GM18505 (cell line): ENCODE data around the gene CELSR1.

Experiments
- ATAC-seq: cut with Tn5 transposase; IDR thresholded peaks from one replicate; pipeline ENCODE4 v1.9.1; 2021; ENCODE audit not compliant: unreplicated experiment
- POLR2A ChIP-seq: IDR thresholded peaks from 4 replicates; pipeline ENCODE4 v1.6.1; 2011; ENCODE audit warnings: borderline replicate concordance; ENCODE audit not compliant: insufficient read depth, insufficient read length; ENCODE audit errors: extremely low read depth

The CELSR1 gene

GRCh38 chr22:46371623-46372226 is 165.7 kb downstream of the CELSR1 start:
- no peak for TF ChIP-seq POLR2A
- ATAC-seq, result no peak

- no peak for ATAC-seq
- TF ChIP-seq POLR2A, result no peak
Measured at GRCh38 chr22:46370584-46371291, 166.7 kb downstream of the CELSR1 start.

GRCh38 chr22:46369716-46370583 is 167.5 kb downstream of the CELSR1 start:
- no peak for ATAC-seq
- TF ChIP-seq POLR2A, result no peak

- TF ChIP-seq POLR2A, result no peak
- no peak for ATAC-seq
Measured at GRCh38 chr22:46368871-46369715, 168.3 kb downstream of the CELSR1 start.

- TF ChIP-seq POLR2A, result no peak
- no peak for ATAC-seq
Measured at GRCh38 chr22:46368422-46368821, 169.0 kb downstream of the CELSR1 start.

- ATAC-seq, result no peak
- TF ChIP-seq POLR2A, result no peak
Measured at GRCh38 chr22:46367707-46368191, 169.7 kb downstream of the CELSR1 start.

- TF ChIP-seq POLR2A, result no peak
- no peak for ATAC-seq
Measured at GRCh38 chr22:46366801-46367706, 170.4 kb downstream of the CELSR1 start.

- no peak for ATAC-seq
- TF ChIP-seq POLR2A, result no peak
Measured at GRCh38 chr22:46366327-46366731, 171.1 kb downstream of the CELSR1 start.

GRCh38 chr22:46365166-46365624 is 172.2 kb downstream of the CELSR1 start:
- TF ChIP-seq POLR2A, result no peak

GRCh38 chr22:46364341-46365165 is 172.9 kb downstream of the CELSR1 start:
- ATAC-seq, result no peak
- TF ChIP-seq POLR2A, result no peak

More at GRCh38 chr22:46365166-46365624, 172.2 kb downstream of the CELSR1 start:
- ATAC-seq, result no peak
